ENCODE results near the gene ITGBL1. TPM values are rescaled to one million over a fixed set of nuclear protein-coding genes. Genes with fewer than 3 reads are reported as not detected.

ITGBL1 gene
- total RNA-seq, 1 experiment from 2014 or later: not detected

DNA sequence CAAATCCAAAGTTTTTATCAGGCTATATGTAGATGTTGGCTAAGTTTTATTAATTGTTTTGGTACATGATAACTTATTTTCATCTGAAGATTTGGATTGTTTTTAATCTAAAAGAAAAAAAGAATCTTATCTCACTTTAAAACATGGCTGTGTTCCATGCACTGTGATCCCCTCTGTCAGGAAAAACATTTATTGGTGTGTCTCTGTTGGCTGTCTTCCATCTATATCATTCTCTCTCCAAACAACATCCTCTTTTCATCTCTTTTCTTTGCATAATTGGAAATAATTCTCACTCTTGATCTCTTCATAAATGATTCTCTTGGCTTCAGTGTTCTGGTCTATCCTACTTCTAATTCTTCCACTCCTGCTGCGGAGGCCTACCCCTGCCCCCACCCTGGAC, 40.4 kb upstream of the ITGBL1 start:
- no peak overlapping the region for H3K4me3 Mint-ChIP-seq (ENCODE audit: low read depth, unreplicated experiment)
- intact Hi-C loops (cut with micrococcal nuclease; ENCODE audit: unreplicated experiment): no loop called here
- no peaks in the 10 kb centered on the region for H3K27me3 Mint-ChIP-seq (ENCODE audit: unreplicated experiment)
- TF ChIP-seq, protein P1, sequence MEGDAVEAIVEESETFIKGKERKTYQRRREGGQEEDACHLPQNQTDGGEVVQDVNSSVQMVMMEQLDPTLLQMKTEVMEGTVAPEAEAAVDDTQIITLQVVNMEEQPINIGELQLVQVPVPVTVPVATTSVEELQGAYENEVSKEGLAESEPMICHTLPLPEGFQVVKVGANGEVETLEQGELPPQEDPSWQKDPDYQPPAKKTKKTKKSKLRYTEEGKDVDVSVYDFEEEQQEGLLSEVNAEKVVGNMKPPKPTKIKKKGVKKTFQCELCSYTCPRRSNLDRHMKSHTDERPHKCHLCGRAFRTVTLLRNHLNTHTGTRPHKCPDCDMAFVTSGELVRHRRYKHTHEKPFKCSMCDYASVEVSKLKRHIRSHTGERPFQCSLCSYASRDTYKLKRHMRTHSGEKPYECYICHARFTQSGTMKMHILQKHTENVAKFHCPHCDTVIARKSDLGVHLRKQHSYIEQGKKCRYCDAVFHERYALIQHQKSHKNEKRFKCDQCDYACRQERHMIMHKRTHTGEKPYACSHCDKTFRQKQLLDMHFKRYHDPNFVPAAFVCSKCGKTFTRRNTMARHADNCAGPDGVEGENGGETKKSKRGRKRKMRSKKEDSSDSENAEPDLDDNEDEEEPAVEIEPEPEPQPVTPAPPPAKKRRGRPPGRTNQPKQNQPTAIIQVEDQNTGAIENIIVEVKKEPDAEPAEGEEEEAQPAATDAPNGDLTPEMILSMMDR (IDR thresholded peaks at IDR 0.05; ENCODE audit: unreplicated experiment): no peak
- CTCF ChIA-PET: no interaction called here
- H3K9me3 Mint-ChIP-seq (ENCODE audit: low read depth, unreplicated experiment): no peaks in the 10 kb centered on the region
- BruUV-seq (replicated peaks): no TSS peak
- no peaks in the 10 kb centered on the region for H3K36me3 Mint-ChIP-seq (ENCODE audit: insufficient read depth, unreplicated experiment)
- H3K27ac Mint-ChIP-seq (ENCODE audit: unreplicated experiment): no peak overlapping the region
- peaks cover 7% of the 10 kb centered on the region for H3K4me1 Mint-ChIP-seq (ENCODE audit: low read depth, unreplicated experiment)
- DNase-seq: no peak

DNA sequence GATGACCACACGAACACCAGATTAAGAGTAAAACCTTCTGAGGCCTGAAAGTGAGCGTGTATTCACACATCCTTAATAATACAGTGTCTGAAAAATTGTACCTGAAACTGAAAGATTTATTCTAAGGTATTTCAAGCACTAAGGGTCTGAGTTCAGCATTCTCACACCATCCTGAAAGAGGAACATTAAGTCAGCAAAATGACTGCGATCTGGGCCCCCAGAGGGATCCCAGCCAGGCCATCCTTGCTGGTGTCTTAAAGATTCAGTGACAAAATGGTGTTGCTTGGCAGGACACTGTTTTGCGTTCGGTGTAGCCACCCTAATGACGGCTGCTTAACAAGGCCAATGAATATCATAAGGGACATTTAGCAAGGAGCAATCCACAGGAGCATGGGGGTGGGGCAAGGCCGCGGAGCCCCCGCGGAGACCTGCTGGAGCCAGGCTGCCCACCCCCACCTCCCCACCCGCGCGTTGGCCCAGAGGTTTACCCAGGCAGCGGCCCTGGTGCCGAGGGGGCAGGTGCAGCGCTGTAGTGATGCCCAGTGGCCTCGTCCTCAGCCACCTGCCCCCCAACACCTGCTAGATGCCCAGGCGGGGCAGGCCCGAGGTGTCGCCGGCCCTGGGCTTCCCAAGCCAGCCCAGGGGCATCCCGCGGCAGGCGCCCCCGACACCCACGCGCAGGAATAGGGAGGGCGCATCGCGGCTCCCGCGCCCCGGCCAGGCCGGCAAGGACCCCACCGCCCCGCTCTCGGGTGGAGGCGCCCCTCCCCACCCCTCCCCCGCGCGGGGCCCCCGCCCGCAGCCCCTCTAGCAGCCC, 36.9 kb upstream of the ITGBL1 start:
- CTCF ChIA-PET: no interaction called here
- H3K27me3 Mint-ChIP-seq (ENCODE audit: unreplicated experiment): no peaks in the 10 kb centered on the region
- H3K27ac Mint-ChIP-seq (ENCODE audit: unreplicated experiment): no peak overlapping the region
- no peak for DNase-seq
- H3K4me1 Mint-ChIP-seq (ENCODE audit: low read depth, unreplicated experiment): no peaks in the 10 kb centered on the region
- TF ChIP-seq, protein P1 (IDR thresholded peaks at IDR 0.05; ENCODE audit: unreplicated experiment): no peak
- no peaks in the 10 kb centered on the region for H3K36me3 Mint-ChIP-seq (ENCODE audit: insufficient read depth, unreplicated experiment)
- H3K4me3 Mint-ChIP-seq (ENCODE audit: low read depth, unreplicated experiment): peak overlapping the region; percentile 17
- H3K9me3 Mint-ChIP-seq (ENCODE audit: low read depth, unreplicated experiment): no peaks in the 10 kb centered on the region
- intact Hi-C loops (cut with micrococcal nuclease; ENCODE audit: unreplicated experiment): loop anchor here (5.0 kb wide), 1 partner anchor 37 kb away; the partner anchor contains the start of gene ITGBL1
- no TSS peak for BruUV-seq (replicated peaks)

DNA sequence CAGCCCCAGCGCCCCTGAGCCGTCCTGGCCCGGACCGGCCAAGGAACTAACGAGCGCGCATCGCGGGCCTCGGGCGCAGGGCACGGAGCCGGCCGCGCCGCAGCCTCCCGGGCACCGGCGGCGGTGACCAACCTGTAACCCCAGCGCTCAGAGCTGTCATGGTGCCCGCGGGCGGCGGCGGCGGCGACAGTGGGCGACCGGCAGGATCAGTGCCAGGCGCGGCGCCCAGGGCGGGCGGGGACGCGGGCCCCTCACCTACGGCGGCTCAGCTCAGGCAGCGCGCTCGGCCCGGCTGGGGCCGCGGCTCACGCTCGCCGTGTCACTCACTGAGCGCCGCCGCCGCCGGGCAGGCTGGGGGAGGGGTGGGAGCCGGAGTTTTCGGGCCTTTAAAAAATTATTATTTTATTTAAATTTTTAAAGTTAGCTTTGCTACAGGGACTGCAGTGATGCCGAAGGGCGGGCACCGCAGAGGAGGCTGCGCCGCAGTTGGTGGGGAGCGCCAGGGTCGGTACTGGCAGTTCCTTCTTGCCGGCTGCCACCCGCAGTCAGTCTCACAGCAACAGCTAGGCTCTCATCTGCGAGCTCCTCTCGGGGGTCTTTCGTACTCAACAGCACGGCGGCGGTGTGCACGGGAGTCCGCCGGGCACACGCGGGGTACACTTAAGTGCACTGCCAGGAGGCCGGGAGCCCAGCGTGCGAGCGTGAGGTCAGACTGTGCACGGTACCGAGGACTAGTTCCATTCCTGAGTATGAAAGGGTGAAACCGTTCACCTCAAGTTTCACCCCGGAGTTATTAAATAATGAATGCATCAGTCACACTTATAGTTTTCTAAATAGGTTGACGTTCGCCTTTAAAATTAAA, 36.1 kb upstream of the ITGBL1 start, which contains the start of gene NALCN:
NALCN (minus strand) TSS at position 328 of the 862 bp plus-strand sequence. CDS start 17,382 bp downstream, outside the sequence.
- peak within 1 kb of the TSS; percentile 60 for H3K4me3 Mint-ChIP-seq (ENCODE audit: low read depth, unreplicated experiment)
- BruUV-seq (replicated peaks): no TSS peak
- no peaks in the 10 kb centered on the region for H3K36me3 Mint-ChIP-seq (ENCODE audit: insufficient read depth, unreplicated experiment)
- no peaks in the 10 kb centered on the region for H3K9me3 Mint-ChIP-seq (ENCODE audit: low read depth, unreplicated experiment)
- DNase-seq: peak; percentile 23
- intact Hi-C loops (cut with micrococcal nuclease; ENCODE audit: unreplicated experiment): loop anchor here (5.0 kb wide), 1 partner anchor 36 kb away; the partner anchor contains the start of gene ITGBL1
- no peak within 1 kb of the TSS for H3K27ac Mint-ChIP-seq (ENCODE audit: unreplicated experiment)
- H3K4me1 Mint-ChIP-seq (ENCODE audit: low read depth, unreplicated experiment): no peaks in the 10 kb centered on the region
- no peaks in the 10 kb centered on the region for H3K27me3 Mint-ChIP-seq (ENCODE audit: unreplicated experiment)
- CTCF ChIA-PET: no interaction called here
- TF ChIP-seq, protein P1 (IDR thresholded peaks at IDR 0.05; ENCODE audit: unreplicated experiment): no peak

DNA sequence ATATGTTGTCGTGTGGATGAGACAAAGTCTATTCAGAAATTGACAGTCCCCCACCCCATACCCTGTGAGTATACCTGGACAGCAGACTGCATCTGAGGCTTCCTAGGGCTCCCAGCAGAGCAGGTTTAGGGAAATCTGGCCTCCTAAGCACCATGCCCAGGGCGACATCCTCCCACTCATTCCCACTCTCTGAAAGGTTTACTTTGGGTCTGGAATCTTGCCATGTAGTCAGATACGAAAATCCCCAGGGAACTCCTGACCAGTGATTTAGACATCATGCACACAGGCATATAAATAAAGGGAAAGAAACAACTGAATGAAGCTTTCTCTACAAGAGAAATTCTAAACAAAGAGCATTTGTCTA, 35.5 kb upstream of the ITGBL1 start:
- Mint-ChIP-seq H3K27me3 (ENCODE audit: unreplicated experiment) (no peaks in the 10 kb centered on the region), H3K9me3 (ENCODE audit: low read depth, unreplicated experiment) (no peaks in the 10 kb centered on the region), H3K4me1 (ENCODE audit: low read depth, unreplicated experiment) (no peaks in the 10 kb centered on the region), H3K36me3 (ENCODE audit: insufficient read depth, unreplicated experiment) (no peaks in the 10 kb centered on the region), H3K27ac (ENCODE audit: unreplicated experiment) (no peak overlapping the region), H3K4me3 (ENCODE audit: low read depth, unreplicated experiment) (peak overlapping the region; percentile 60)
- intact Hi-C loops (cut with micrococcal nuclease; ENCODE audit: unreplicated experiment): loop anchor here (5.0 kb wide), 1 partner anchor 35 kb away; the partner anchor contains the start of gene ITGBL1
- DNase-seq: no peak
- BruUV-seq (replicated peaks): no TSS peak
- CTCF ChIA-PET: no interaction called here
- TF ChIP-seq, protein P1 (IDR thresholded peaks at IDR 0.05; ENCODE audit: unreplicated experiment): no peak

Measured in Calu3 (cell line).